VCaP (cell line): ENCODE data around the gene VGF.

ENCODE experiments used
- H3K27ac ChIP-seq: fragments of 450-650 bp; 2 replicates; pipeline ENCODE4 v1.5.1; 2017
- CTCF ChIP-seq: fragments of 450-650 bp; conservative IDR thresholded peaks from 2 replicates; pipeline ENCODE4 v1.5.1; 2017; ENCODE audit warnings: mild to moderate bottlenecking, moderate library complexity

VGF gene

GRCh38 chr7:101156277-101156676 is 9.1 kb downstream of the VGF start:
- H3K27ac ChIP-seq, result peak overlapping the region; percentile 89; the same call in 1 of the 2 replicates
- no peak; the same call in 1 of the 2 replicates for TF ChIP-seq CTCF

GRCh38 chr7:101155303-101155702 is 10.1 kb downstream of the VGF start:
- no peak for TF ChIP-seq CTCF
- H3K27ac ChIP-seq, result peak overlapping the region; percentile 89

GRCh38 chr7:101154693-101155102 is 10.7 kb downstream of the VGF start:
- TF ChIP-seq CTCF, result no peak
- H3K27ac ChIP-seq, result peak overlapping the region; percentile 89

- H3K27ac ChIP-seq, result peak within 1 kb of the TSS; percentile 89
Observed at GRCh38 chr7:101153969-101154692, 11.2 kb downstream of the VGF start, which contains the start of gene AP1S1. AP1S1 (plus strand) TSS chr7:101154476; CDS start chr7:101154515, 39 bp downstream.

GRCh38 chr7:101151908-101152651 is 13.3 kb downstream of the VGF start:
- H3K27ac ChIP-seq, result no peak overlapping the region
- TF ChIP-seq CTCF, result no peak

More at GRCh38 chr7:101153969-101154692, 11.2 kb downstream of the VGF start, which contains the start of gene AP1S1:
- TF ChIP-seq CTCF, result no peak

- no peak overlapping the region for H3K27ac ChIP-seq
- TF ChIP-seq CTCF, result no peak
Observed at GRCh38 chr7:101140746-101141382, 24.5 kb downstream of the VGF start.

- no peak overlapping the region for H3K27ac ChIP-seq
- TF ChIP-seq CTCF, result no peak
Observed at GRCh38 chr7:101140339-101140699, 25.1 kb downstream of the VGF start.
